ENCODE measurements around the gene TTC39C. TPM values are rescaled to one million over a fixed set of nuclear protein-coding genes. Genes with fewer than 3 reads are reported as not detected.

Gene TTC39C
- total RNA-seq, 2 experiments from 2014 or later, result 31.4 to 47.0 TPM

DNA sequence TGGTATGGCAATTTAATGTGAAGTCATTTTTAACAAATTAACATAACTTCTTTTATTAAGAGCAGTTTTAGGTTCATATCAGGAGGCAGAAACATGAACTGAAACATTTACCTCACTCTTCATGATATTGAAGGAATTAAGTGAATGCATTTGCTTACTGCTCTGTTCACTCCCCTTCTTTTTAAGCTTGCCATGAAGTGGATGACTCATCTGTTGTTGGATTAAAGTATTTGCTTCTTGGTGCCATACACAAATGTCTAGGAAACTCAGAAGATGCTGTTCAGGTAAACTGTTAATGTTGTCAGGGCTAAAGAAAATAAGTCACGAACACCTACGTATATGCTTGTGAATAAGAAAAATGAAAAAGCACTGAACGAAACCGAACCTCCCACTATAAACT is 114.1 kb downstream of the TTC39C start:
- H2AFZ ChIP-seq (ENCODE audit: low read length), result no peak overlapping the region
- ChIA-PET CTCF (ENCODE audit: unreplicated experiment) (no interaction called here), POLR2A (no interaction called here)

DNA sequence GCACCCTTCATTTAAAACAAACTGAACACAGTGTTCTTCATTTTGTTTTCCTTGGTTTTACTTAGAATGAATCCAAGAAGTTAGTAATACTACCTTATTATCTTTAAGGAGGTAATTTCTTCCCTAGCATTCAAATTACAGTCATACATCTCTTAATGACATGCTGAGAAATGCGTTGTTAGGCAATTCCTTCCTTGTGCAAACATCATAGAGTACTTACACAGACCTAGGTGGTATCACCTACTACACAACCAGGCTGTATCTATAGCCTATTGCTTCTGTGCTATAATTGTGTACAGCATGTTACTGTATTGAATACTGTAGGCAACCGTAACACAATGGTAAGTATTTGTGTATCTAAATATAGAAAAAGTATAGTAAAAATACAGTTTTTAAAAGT is 115.9 kb downstream of the TTC39C start:
- Histone ChIP-seq H4K20me1 (ENCODE audit: insufficient read depth, low read length) (no peaks in the 10 kb centered on the region), H3K79me2 (ENCODE audit: insufficient read depth, low read depth, low read length) (no peaks in the 10 kb centered on the region), H3K9me3 (ENCODE audit: low read length) (no peaks in the 10 kb centered on the region), H3K9me2 (ENCODE audit: insufficient read depth, low read length) (no peaks in the 10 kb centered on the region), H3K4me3 (ENCODE audit: low read depth, low read length, poor library complexity, severe bottlenecking) (no peak overlapping the region), H3K4me1 (ENCODE audit: insufficient read depth, low read length, poor library complexity, severe bottlenecking) (no peaks in the 10 kb centered on the region), H3K4me2 (ENCODE audit: low read length) (no peak overlapping the region), H3K27ac (ENCODE audit: low read depth, low read length, poor library complexity, severe bottlenecking) (no peak overlapping the region), H3K36me3 (ENCODE audit: insufficient read depth, low read length) (peaks cover 36% of the 10 kb centered on the region), H2AFZ (ENCODE audit: low read length) (no peak overlapping the region)
- intact Hi-C loops (cut with micrococcal nuclease; ENCODE audit: unreplicated experiment), result no loop called here
- ChIA-PET POLR2A (no interaction called here), CTCF (ENCODE audit: unreplicated experiment) (no interaction called here)
- no TSS peak for BruUV-seq (replicated peaks)
- TF ChIP-seq, protein P1, sequence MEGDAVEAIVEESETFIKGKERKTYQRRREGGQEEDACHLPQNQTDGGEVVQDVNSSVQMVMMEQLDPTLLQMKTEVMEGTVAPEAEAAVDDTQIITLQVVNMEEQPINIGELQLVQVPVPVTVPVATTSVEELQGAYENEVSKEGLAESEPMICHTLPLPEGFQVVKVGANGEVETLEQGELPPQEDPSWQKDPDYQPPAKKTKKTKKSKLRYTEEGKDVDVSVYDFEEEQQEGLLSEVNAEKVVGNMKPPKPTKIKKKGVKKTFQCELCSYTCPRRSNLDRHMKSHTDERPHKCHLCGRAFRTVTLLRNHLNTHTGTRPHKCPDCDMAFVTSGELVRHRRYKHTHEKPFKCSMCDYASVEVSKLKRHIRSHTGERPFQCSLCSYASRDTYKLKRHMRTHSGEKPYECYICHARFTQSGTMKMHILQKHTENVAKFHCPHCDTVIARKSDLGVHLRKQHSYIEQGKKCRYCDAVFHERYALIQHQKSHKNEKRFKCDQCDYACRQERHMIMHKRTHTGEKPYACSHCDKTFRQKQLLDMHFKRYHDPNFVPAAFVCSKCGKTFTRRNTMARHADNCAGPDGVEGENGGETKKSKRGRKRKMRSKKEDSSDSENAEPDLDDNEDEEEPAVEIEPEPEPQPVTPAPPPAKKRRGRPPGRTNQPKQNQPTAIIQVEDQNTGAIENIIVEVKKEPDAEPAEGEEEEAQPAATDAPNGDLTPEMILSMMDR (conservative IDR thresholded peaks at IDR 0.05; ENCODE audit: low read length), result no peak
- no peak for TF ChIP-seq EZH2phosphoT487 (IDR thresholded peaks at IDR 0.05; ENCODE audit: borderline replicate concordance, low read depth, low read length)
- DNase-seq (ENCODE audit: low spot score), result no peak

More for the DNA sequence above, 114.1 kb downstream of the TTC39C start:
- Histone ChIP-seq H3K9me3 (ENCODE audit: low read length) (no peaks in the 10 kb centered on the region), H3K79me2 (ENCODE audit: insufficient read depth, low read depth, low read length) (no peaks in the 10 kb centered on the region), H3K4me1 (ENCODE audit: insufficient read depth, low read length, poor library complexity, severe bottlenecking) (no peaks in the 10 kb centered on the region), H4K20me1 (ENCODE audit: insufficient read depth, low read length) (no peaks in the 10 kb centered on the region), H3K4me3 (ENCODE audit: low read depth, low read length, poor library complexity, severe bottlenecking) (no peak overlapping the region), H3K36me3 (ENCODE audit: insufficient read depth, low read length) (peaks cover 45% of the 10 kb centered on the region), H3K9me2 (ENCODE audit: insufficient read depth, low read length) (no peaks in the 10 kb centered on the region), H3K27ac (ENCODE audit: low read depth, low read length, poor library complexity, severe bottlenecking) (no peak overlapping the region), H3K4me2 (ENCODE audit: low read length) (no peak overlapping the region)
- intact Hi-C loops (cut with micrococcal nuclease; ENCODE audit: unreplicated experiment), result loop anchor here (10.0 kb wide), 1 partner anchor 304 kb away; no protein-coding TSS in a partner anchor
- no peak for TF ChIP-seq EZH2phosphoT487 (IDR thresholded peaks at IDR 0.05; ENCODE audit: borderline replicate concordance, low read depth, low read length)
- TF ChIP-seq, protein P1 (conservative IDR thresholded peaks at IDR 0.05; ENCODE audit: low read length), result no peak
- DNase-seq (ENCODE audit: low spot score), result no peak
- no TSS peak for BruUV-seq (replicated peaks)

DNA sequence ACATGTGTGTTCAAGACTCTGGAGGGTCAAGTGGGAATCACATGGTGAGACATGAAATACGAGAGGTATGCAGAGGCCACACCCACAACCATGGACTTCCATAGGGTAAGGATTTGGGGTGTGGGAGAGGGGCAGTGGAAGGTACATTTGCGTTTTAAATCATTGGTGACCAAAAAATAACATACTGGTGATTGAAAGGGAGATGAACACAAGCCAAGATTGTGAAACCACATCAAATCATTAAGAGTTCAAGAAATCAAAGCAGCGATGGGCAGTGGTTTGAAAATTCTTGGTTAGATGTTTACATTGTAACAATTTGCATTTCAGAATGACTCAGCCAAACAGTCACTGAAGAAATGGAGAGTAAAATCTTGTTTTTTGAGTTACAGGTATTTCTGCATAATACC is 122.4 kb downstream of the TTC39C start:
- no peak for DNase-seq (ENCODE audit: low spot score)
- no peak overlapping the region for H3K27ac ChIP-seq (ENCODE audit: low read depth, low read length, poor library complexity, severe bottlenecking)
- POLR2A ChIA-PET, result interaction anchor here (0.6 to 1.0 kb wide), 2 partner anchors 17 to 1164 kb away, joined by 3 read pairs; no protein-coding TSS in a partner anchor
- H3K4me2 ChIP-seq (ENCODE audit: low read length), result no peak overlapping the region
- TF ChIP-seq, protein P1 (conservative IDR thresholded peaks at IDR 0.05; ENCODE audit: low read length), result no peak
- TF ChIP-seq EZH2phosphoT487 (IDR thresholded peaks at IDR 0.05; ENCODE audit: borderline replicate concordance, low read depth, low read length), result no peak
- no peaks in the 10 kb centered on the region for H3K79me2 ChIP-seq (ENCODE audit: insufficient read depth, low read depth, low read length)
- H4K20me1 ChIP-seq (ENCODE audit: insufficient read depth, low read length), result no peaks in the 10 kb centered on the region
- intact Hi-C loops (cut with micrococcal nuclease; ENCODE audit: unreplicated experiment), result no loop called here
- no peak overlapping the region for H2AFZ ChIP-seq (ENCODE audit: low read length)
- peaks cover 16% of the 10 kb centered on the region for H3K36me3 ChIP-seq (ENCODE audit: insufficient read depth, low read length)
- CTCF ChIA-PET (ENCODE audit: unreplicated experiment), result no interaction called here
- H3K9me3 ChIP-seq (ENCODE audit: low read length), result no peaks in the 10 kb centered on the region
- H3K4me3 ChIP-seq (ENCODE audit: low read depth, low read length, poor library complexity, severe bottlenecking), result no peak overlapping the region
- no peaks in the 10 kb centered on the region for H3K9me2 ChIP-seq (ENCODE audit: insufficient read depth, low read length)
- BruUV-seq (replicated peaks), result no TSS peak
- H3K4me1 ChIP-seq (ENCODE audit: insufficient read depth, low read length, poor library complexity, severe bottlenecking), result peaks cover 4% of the 10 kb centered on the region
